ENCODE results near the gene SLC66A3.

Gene SLC66A3

DNA sequence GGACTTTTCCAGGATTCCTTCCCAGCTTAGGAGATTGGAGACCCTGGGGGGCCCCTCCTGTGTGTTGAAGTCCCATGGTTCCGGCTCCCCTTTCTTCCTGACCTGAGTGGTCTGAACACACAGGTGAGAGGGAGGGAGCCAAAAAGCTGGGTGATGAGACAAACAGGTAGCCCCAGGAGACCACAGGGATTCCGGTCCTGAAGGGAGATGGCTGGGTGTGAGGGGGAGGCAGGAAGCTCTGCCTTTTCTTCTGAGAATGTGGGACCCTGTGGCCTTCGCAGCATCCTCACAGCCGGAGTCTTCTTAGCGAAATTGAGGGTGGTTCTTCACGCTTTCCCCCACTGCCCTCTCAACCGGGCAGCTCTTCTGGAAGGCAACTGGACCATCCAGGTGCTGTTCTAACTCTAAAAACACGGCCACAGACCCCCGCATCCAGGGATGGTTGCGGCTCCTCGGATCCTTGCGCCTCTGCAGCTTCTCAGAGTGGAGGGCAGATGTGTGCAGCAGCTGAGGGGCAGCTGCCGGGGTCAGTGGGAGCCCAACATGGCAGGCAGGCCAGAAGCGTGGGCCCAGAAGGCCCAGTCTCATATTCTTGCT lies 4.4 kb downstream of the SLC66A3 start:
- Histone ChIP-seq H3K27ac (ENCODE audit: extremely low read depth, low read depth, low read length) (no peak overlapping the region), H3K4me3 (ENCODE audit: low read depth, low read length) (no peak overlapping the region), H3K36me3 (ENCODE audit: control insufficient read depth in 2 of 2, insufficient read depth in 1 of 2, low read length in 2 of 2) (no peaks in the 10 kb centered on the region), H3K4me1 (ENCODE audit: control insufficient read depth, insufficient read depth, low read length) (no peaks in the 10 kb centered on the region), H3K9me3 (ENCODE audit: control insufficient read depth, insufficient read depth, low read depth, low read length) (no peaks in the 10 kb centered on the region)
- no peak for TF ChIP-seq ZNF24 (tag by site-specific recombination; IDR thresholded peaks at IDR 0.05)
- no peak for TF ChIP-seq ZNF426 (tag by site-specific recombination; IDR thresholded peaks at IDR 0.05)
- TF ChIP-seq GLIS1 (tag by site-specific recombination; IDR thresholded peaks at IDR 0.05) = peak; percentile 38; the same call in 1 of the 2 replicates
- TF ChIP-seq ZNF670 (tag by site-specific recombination; IDR thresholded peaks at IDR 0.05; ENCODE audit: low read depth) = no peak
- ChIA-PET POLR2A (no interaction called here), CTCF (no interaction called here)

DNA sequence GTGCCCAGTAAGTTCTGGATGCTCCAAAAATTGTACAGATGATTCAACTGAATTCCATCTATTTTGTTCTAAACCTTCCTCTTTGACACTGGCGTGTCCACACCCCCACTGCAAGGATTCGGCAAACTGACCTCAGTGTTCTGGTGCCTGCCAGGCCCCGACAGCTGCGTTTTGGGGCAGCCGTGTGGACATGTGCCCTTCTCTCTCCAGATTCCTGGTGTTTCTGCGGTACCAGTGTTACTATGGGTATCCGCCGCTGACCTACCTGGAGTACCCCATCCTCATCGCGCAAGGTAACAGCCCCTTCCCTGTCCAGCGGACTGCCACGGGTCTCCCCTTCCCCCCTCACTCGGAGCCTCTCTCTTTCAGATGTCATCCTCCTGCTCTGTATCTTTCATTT lies 5.0 kb downstream of the SLC66A3 start:
- TF ChIP-seq, protein P1, sequence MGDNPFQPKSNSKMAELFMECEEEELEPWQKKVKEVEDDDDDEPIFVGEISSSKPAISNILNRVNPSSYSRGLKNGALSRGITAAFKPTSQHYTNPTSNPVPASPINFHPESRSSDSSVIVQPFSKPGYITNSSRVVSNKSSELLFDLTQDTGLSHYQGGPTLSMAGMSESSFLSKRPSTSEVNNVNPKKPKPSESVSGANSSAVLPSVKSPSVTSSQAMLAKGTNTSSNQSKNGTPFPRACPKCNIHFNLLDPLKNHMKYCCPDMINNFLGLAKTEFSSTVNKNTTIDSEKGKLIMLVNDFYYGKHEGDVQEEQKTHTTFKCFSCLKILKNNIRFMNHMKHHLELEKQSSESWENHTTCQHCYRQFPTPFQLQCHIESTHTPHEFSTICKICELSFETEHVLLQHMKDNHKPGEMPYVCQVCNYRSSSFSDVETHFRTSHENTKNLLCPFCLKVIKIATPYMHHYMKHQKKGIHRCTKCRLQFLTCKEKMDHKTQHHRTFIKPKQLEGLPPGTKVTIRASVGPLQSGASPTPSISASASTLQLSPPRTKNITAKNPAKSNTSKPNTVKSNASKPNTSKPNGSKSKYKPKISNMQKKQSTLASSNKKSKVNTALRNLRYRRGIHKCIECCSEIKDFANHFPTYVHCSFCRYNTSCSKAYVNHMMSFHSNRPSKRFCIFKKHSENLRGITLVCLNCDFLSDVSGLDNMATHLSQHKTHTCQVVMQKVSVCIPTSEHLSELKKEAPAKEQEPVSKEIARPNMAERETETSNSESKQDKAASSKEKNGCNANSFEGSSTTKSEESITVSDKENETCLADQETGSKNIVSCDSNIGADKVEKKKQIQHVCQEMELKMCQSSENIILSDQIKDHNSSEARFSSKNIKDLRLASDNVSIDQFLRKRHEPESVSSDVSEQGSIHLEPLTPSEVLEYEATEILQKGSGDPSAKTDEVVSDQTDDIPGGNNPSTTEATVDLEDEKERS (tag by site-specific recombination; IDR thresholded peaks at IDR 0.05) = no peak
- TF ChIP-seq ZBTB1 (tag by site-specific recombination; IDR thresholded peaks at IDR 0.05) (no peak), ZBTB21 (tag by site-specific recombination; IDR thresholded peaks at IDR 0.05) (no peak), KLF7 (tag by site-specific recombination; IDR thresholded peaks at IDR 0.05; ENCODE audit: borderline replicate concordance) (no peak), TCF7L2 (IDR thresholded peaks at IDR 0.05; ENCODE audit: borderline replicate concordance, low read depth, low read length) (no peak), ZNF114 (tag by site-specific recombination; IDR thresholded peaks at IDR 0.05) (no peak), ZNF138 (tag by site-specific recombination; IDR thresholded peaks at IDR 0.05; ENCODE audit: borderline replicate concordance) (no peak), ZNF174 (tag by site-specific recombination; IDR thresholded peaks at IDR 0.05) (no peak), ZNF664 (tag by site-specific recombination; IDR thresholded peaks at IDR 0.05) (no peak), ZNF2 (tag by site-specific recombination; IDR thresholded peaks at IDR 0.05) (no peak), GLIS1 (tag by site-specific recombination; IDR thresholded peaks at IDR 0.05) (no peak), ZNF843 (tag by site-specific recombination; IDR thresholded peaks at IDR 0.05) (no peak), ZNF707 (tag by site-specific recombination; IDR thresholded peaks at IDR 0.05) (no peak), ZNF416 (tag by site-specific recombination; IDR thresholded peaks at IDR 0.05) (no peak)
- TF ChIP-seq, protein P2, sequence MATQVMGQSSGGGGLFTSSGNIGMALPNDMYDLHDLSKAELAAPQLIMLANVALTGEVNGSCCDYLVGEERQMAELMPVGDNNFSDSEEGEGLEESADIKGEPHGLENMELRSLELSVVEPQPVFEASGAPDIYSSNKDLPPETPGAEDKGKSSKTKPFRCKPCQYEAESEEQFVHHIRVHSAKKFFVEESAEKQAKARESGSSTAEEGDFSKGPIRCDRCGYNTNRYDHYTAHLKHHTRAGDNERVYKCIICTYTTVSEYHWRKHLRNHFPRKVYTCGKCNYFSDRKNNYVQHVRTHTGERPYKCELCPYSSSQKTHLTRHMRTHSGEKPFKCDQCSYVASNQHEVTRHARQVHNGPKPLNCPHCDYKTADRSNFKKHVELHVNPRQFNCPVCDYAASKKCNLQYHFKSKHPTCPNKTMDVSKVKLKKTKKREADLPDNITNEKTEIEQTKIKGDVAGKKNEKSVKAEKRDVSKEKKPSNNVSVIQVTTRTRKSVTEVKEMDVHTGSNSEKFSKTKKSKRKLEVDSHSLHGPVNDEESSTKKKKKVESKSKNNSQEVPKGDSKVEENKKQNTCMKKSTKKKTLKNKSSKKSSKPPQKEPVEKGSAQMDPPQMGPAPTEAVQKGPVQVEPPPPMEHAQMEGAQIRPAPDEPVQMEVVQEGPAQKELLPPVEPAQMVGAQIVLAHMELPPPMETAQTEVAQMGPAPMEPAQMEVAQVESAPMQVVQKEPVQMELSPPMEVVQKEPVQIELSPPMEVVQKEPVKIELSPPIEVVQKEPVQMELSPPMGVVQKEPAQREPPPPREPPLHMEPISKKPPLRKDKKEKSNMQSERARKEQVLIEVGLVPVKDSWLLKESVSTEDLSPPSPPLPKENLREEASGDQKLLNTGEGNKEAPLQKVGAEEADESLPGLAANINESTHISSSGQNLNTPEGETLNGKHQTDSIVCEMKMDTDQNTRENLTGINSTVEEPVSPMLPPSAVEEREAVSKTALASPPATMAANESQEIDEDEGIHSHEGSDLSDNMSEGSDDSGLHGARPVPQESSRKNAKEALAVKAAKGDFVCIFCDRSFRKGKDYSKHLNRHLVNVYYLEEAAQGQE (tag by site-specific recombination; IDR thresholded peaks at IDR 0.05) = no peak
- TF ChIP-seq, protein P3, sequence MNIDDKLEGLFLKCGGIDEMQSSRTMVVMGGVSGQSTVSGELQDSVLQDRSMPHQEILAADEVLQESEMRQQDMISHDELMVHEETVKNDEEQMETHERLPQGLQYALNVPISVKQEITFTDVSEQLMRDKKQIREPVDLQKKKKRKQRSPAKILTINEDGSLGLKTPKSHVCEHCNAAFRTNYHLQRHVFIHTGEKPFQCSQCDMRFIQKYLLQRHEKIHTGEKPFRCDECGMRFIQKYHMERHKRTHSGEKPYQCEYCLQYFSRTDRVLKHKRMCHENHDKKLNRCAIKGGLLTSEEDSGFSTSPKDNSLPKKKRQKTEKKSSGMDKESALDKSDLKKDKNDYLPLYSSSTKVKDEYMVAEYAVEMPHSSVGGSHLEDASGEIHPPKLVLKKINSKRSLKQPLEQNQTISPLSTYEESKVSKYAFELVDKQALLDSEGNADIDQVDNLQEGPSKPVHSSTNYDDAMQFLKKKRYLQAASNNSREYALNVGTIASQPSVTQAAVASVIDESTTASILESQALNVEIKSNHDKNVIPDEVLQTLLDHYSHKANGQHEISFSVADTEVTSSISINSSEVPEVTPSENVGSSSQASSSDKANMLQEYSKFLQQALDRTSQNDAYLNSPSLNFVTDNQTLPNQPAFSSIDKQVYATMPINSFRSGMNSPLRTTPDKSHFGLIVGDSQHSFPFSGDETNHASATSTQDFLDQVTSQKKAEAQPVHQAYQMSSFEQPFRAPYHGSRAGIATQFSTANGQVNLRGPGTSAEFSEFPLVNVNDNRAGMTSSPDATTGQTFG (tag by site-specific recombination; IDR thresholded peaks at IDR 0.05; ENCODE audit: borderline replicate concordance) = no peak
- H3K27ac ChIP-seq (ENCODE audit: extremely low read depth, low read depth, low read length) = no peak overlapping the region
- POLR2A ChIA-PET = no interaction called here
- no peaks in the 10 kb centered on the region for H3K36me3 ChIP-seq (ENCODE audit: control insufficient read depth in 2 of 2, insufficient read depth in 1 of 2, low read length in 2 of 2)
- H3K9me3 ChIP-seq (ENCODE audit: control insufficient read depth, insufficient read depth, low read depth, low read length) = no peaks in the 10 kb centered on the region
- CTCF ChIA-PET = interaction anchor here (2.5 kb wide), 1 partner anchor 27 kb away, joined by 13 read pairs; a partner anchor contains a TSS
- no peak overlapping the region for H3K4me3 ChIP-seq (ENCODE audit: low read depth, low read length)
- H3K4me1 ChIP-seq (ENCODE audit: control insufficient read depth, insufficient read depth, low read length) = no peaks in the 10 kb centered on the region
